Myometrial cell (primary cell): ENCODE data around the gene DBX2. TPM values are rescaled to one million over a fixed set of nuclear protein-coding genes. Genes with fewer than 3 reads are reported as not detected.

Experiments
- total RNA-seq: library from RNA; depleted of rRNA; stranded (reverse); fragments of >200 nt; gene quantifications from 2 replicates; pipeline ENCODE4 v1.2.3, GENCODE V29; 2015

The DBX2 gene
- not detected in 2 replicates for total RNA-seq

DNA sequence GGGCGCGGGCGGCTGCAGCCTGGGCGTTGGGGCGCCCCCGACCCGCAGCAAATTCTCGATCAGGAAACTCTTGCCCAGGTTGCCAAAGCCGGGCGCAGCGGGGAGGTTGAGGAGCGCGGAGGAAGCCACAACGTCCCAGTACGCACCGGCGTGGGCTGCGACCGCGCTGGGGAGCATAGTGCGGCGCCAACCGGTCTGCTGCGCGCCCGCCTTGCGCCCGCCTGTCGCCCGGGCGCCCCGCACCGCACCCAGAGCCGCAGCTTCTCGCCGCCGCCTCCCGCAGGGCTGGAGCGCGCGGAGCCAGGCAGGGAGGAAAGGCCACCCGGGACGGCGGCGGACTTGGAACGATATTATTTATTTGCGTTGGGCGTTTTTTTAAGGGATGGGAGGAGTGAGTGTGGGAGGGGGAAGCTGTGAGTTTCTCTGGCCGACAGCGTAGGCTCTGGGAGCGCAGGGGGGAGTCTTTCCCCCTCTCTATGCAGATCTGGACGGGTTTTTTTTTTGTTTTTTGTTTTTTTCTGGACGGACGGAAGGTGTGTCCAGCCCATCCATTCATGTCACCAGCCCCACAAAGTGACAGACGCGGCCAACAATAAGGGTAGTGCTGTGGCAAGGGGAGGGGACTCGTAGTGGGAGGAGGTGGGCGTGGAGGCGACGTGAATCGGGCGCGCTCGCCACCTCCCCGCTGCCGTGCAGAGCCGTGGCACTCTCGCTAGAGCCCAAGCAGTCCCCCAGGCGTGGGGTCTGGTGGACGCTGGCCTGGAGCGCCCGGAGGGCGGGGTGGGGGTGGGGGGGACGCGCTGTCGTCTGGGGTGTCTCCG is at the start of gene DBX2:
DBX2 (minus strand) TSS at position 349 of the 821 bp plus-strand sequence; CDS start at position 177, 172 bp downstream.

Other genes with a start within 250 kb of the DBX2 start
- gene NELL2, start 174.8 kb downstream of the DBX2 start, total RNA-seq: not detected in 2 replicates
- gene ANO6, start 165.0 kb upstream of the DBX2 start, total RNA-seq: 36.6 and 42.5 TPM in 2 replicates